Measurements from ENCODE around the gene SNX9. TPM values are rescaled to one million over a fixed set of nuclear protein-coding genes. Genes with fewer than 3 reads are reported as not detected.

The SNX9 gene
- total and polyA plus RNA-seq, 2 donors (not counting 1 experiment from before 2014, with no cell fraction given) = 10.0 to 50.7 TPM

DNA sequence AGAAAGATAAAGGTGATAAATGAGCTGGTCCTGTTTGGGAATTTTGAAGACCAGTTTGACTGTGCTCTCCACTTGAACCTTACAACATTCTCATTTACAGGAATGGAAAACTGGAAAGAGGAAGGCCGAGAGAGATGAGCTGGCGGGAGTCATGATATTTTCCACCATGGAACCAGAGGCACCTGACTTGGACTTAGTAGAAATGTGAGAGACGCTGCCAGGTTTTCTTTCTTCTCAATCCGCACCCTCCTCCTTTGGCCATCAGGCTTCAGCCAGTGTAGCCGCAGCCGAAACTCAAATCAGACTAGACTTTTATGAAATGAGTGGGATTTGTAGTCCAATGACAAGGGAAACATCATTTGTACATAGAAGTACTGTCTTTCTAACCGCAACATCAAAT is 104.0 kb downstream of the SNX9 start:
- H3K4me1 Mint-ChIP-seq = no peaks in the 10 kb centered on the region
- no peak for TF ChIP-seq EZH2 (IDR thresholded peaks at IDR 0.05; ENCODE audit: borderline replicate concordance, insufficient read depth, low read depth, low read length, poor library complexity, severe bottlenecking)
- TF ChIP-seq, protein P1, sequence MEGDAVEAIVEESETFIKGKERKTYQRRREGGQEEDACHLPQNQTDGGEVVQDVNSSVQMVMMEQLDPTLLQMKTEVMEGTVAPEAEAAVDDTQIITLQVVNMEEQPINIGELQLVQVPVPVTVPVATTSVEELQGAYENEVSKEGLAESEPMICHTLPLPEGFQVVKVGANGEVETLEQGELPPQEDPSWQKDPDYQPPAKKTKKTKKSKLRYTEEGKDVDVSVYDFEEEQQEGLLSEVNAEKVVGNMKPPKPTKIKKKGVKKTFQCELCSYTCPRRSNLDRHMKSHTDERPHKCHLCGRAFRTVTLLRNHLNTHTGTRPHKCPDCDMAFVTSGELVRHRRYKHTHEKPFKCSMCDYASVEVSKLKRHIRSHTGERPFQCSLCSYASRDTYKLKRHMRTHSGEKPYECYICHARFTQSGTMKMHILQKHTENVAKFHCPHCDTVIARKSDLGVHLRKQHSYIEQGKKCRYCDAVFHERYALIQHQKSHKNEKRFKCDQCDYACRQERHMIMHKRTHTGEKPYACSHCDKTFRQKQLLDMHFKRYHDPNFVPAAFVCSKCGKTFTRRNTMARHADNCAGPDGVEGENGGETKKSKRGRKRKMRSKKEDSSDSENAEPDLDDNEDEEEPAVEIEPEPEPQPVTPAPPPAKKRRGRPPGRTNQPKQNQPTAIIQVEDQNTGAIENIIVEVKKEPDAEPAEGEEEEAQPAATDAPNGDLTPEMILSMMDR (IDR thresholded peaks at IDR 0.05) = no peak
- Histone ChIP-seq H2AFZ (ENCODE audit: insufficient read depth, low read depth, low read length, poor library complexity, severe bottlenecking) (no peak overlapping the region), H3K9ac (ENCODE audit: low read length) (no peak overlapping the region), H3K4me3 (ENCODE audit: control extremely low read depth in 1 of 5, extremely low read depth in 1 of 5, insufficient read depth in 1 of 5, low read depth in 2 of 5, low read length in 4 of 5) (no peak overlapping the region), H3K27ac (ENCODE audit: low read length in 2 of 2) (no peak overlapping the region), H3K36me3 (replicated peaks in 1 of 2; ENCODE audit: control extremely low read depth in 1 of 2, control insufficient read depth in 1 of 2, extremely low read depth in 1 of 2, insufficient read depth in 2 of 2, low read length in 1 of 2) (peaks cover 2 to 67% of the 10 kb centered on the region in 2 experiments), H3K79me2 (ENCODE audit: control insufficient read depth, insufficient read depth, low read length) (no peaks in the 10 kb centered on the region), H3K9me3 (ENCODE audit: control extremely low read depth in 1 of 3, control insufficient read depth in 2 of 3, insufficient read depth in 1 of 3, low read length in 2 of 3) (no peaks in the 10 kb centered on the region), H3K4me1 (ENCODE audit: control insufficient read depth in 2 of 2, insufficient read depth in 2 of 2, low read length in 2 of 2) (no peaks in the 10 kb centered on the region), H3K4me2 (replicated peaks; ENCODE audit: low read depth, low read length, poor library complexity, severe bottlenecking) (no peak overlapping the region), H3K27me3 (replicated peaks in 1 of 4; ENCODE audit: control extremely low read depth in 1 of 4, control insufficient read depth in 3 of 4, insufficient read depth in 4 of 4, low read length in 3 of 4) (no peaks in the 10 kb centered on the region), H4K20me1 (ENCODE audit: control insufficient read depth, insufficient read depth, low read length, poor library complexity, severe bottlenecking) (no peaks in the 10 kb centered on the region)
- WGBS (ENCODE audit: insufficient coverage) = 100% methylated on average over 1 of the region's 7 CpGs
- CTCF ChIA-PET = interaction anchor here (1.0 to 1.3 kb wide), 3 partner anchors 119 to 171 kb away, joined by 3 to 6 read pairs (median 3); no protein-coding TSS in a partner anchor
- no peak overlapping the region for H3K27ac Mint-ChIP-seq
- intact Hi-C loops (cut with micrococcal nuclease) = no loop called here
- H3K9me3 Mint-ChIP-seq (ENCODE audit: insufficient read depth) = no peaks in the 10 kb centered on the region
- no peak overlapping the region for H3K4me3 Mint-ChIP-seq
- no peak for DNase-seq
- H3K27me3 Mint-ChIP-seq = no peaks in the 10 kb centered on the region
- ATAC-seq (ENCODE audit: low read depth) = no peak
- POLR2A ChIA-PET = interaction anchor here (0.6 to 0.8 kb wide), 3 partner anchors 8 to 1881 kb away, joined by 7 to 12 read pairs (median 10); no protein-coding TSS in a partner anchor

DNA sequence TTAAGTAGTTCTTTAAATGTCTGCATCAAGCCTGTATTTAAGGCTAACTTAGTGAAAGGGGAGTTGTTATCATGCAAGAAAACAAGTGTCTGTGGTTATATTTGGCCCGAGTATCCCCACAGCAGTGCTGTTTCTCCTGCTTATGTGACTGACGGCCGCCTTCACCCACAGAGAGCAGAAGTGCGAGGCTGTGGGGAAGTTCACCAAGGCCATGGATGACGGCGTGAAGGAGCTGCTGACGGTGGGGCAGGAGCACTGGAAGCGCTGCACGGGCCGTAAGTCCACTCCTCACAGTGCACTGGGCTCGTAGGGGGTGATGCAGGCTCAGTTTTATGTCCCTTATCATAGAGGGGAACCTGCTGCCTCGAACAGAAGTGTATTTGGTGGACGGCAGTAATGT is 105.4 kb downstream of the SNX9 start:
- Mint-ChIP-seq H3K27ac (no peak overlapping the region), H3K4me1 (no peaks in the 10 kb centered on the region), H3K4me3 (no peak overlapping the region), H3K27me3 (no peaks in the 10 kb centered on the region), H3K9me3 (ENCODE audit: insufficient read depth) (no peaks in the 10 kb centered on the region)
- H3K9me3 ChIP-seq (ENCODE audit: control extremely low read depth in 1 of 3, control insufficient read depth in 2 of 3, insufficient read depth in 1 of 3, low read length in 2 of 3) = no peaks in the 10 kb centered on the region
- ATAC-seq (ENCODE audit: low read depth) (no peak), DNase-seq (no peak)
- H4K20me1 ChIP-seq (ENCODE audit: control insufficient read depth, insufficient read depth, low read length, poor library complexity, severe bottlenecking) = no peaks in the 10 kb centered on the region
- H3K27ac ChIP-seq (ENCODE audit: low read length in 2 of 2) = no peak overlapping the region
- no peak overlapping the region for H3K9ac ChIP-seq (ENCODE audit: low read length)
- intact Hi-C loops (cut with micrococcal nuclease) = no loop called here
- no peak overlapping the region for H3K4me3 ChIP-seq (ENCODE audit: control extremely low read depth in 1 of 5, extremely low read depth in 1 of 5, insufficient read depth in 1 of 5, low read depth in 2 of 5, low read length in 4 of 5)
- H2AFZ ChIP-seq (ENCODE audit: insufficient read depth, low read depth, low read length, poor library complexity, severe bottlenecking) = no peak overlapping the region
- TF ChIP-seq, protein P1 (IDR thresholded peaks at IDR 0.05) = no peak
- TF ChIP-seq EZH2 (IDR thresholded peaks at IDR 0.05; ENCODE audit: borderline replicate concordance, insufficient read depth, low read depth, low read length, poor library complexity, severe bottlenecking) = no peak
- CTCF ChIA-PET = no interaction called here
- no peaks in the 10 kb centered on the region for H3K79me2 ChIP-seq (ENCODE audit: control insufficient read depth, insufficient read depth, low read length)
- POLR2A ChIA-PET = no interaction called here
- WGBS (ENCODE audit: insufficient coverage) = 58% methylated on average over 11 of the region's 13 CpGs
- no peak overlapping the region for H3K4me2 ChIP-seq (replicated peaks; ENCODE audit: low read depth, low read length, poor library complexity, severe bottlenecking)
- peaks cover 3 to 71% of the 10 kb centered on the region in 2 experiments for H3K36me3 ChIP-seq (replicated peaks in 1 of 2; ENCODE audit: control extremely low read depth in 1 of 2, control insufficient read depth in 1 of 2, extremely low read depth in 1 of 2, insufficient read depth in 2 of 2, low read length in 1 of 2)
- no peaks in the 10 kb centered on the region for H3K4me1 ChIP-seq (ENCODE audit: control insufficient read depth in 2 of 2, insufficient read depth in 2 of 2, low read length in 2 of 2)
- H3K27me3 ChIP-seq (replicated peaks in 1 of 4; ENCODE audit: control extremely low read depth in 1 of 4, control insufficient read depth in 3 of 4, insufficient read depth in 4 of 4, low read length in 3 of 4) = no peaks in the 10 kb centered on the region

Data from B cell (primary cell).